H1 (cell line): ENCODE results near the gene HMOX2. TPM values are rescaled to one million over a fixed set of nuclear protein-coding genes. Genes with fewer than 3 reads are reported as not detected.

Experiments used
- CBX5 ChIP-seq: fragments of 300-800, 300-1000 bp; sonication (generic); IDR thresholded peaks from 2 replicates; pipeline ENCODE4 v1.7.1; 2016; ENCODE audit warnings: antibody characterized with exemption, low read length, low read depth
- KDM4A ChIP-seq: IDR thresholded peaks from one replicate; pipeline ENCODE4 v1.7.1; 2012; ENCODE audit warnings: low read depth, mild to moderate bottlenecking, moderate library complexity, low read length, inconsistent platforms; ENCODE audit not compliant: severe bottlenecking
- POLR2A ChIP-seq, 2 experiments: IDR thresholded peaks; 1 replicate in 1 of 2; 2 replicates in 1 of 2; pipeline ENCODE4 v1.6.1; 2011; ENCODE audit warnings: low read depth in 2 of 2, low read length in 2 of 2, mild to moderate bottlenecking in 2 of 2; ENCODE audit errors: control extremely low read depth in 1 of 2
- SIRT6 ChIP-seq: IDR thresholded peaks from one replicate; pipeline ENCODE4 v1.7.1; 2012; ENCODE audit warnings: low read length, inconsistent platforms
- TEAD4 ChIP-seq: IDR thresholded peaks from 2 replicates; pipeline ENCODE4 v1.6.1; 2012; ENCODE audit warnings: low read depth, low read length, inconsistent platforms, mixed read lengths
- polyA plus RNA-seq, 7 experiments: library from polyadenylated mRNA; depleted of rRNA in 3 of 7; stranded (reverse) in 5 of 7; unstranded in 2 of 7; fragments of >200 nt in 5 of 7; fragments of 200-250 nt in 2 of 7; gene quantifications; 1 replicate in 5 of 7; 2 replicates in 1 of 7; 4 replicates in 1 of 7; pipeline versions ENCODE4 v1.2.1 to v1.2.3, GENCODE V29; 2011 to 2013; ENCODE audit warnings: missing spikeins in 2 of 7, mixed read lengths in 2 of 7
- total RNA-seq: library from RNA; stranded (reverse); fragmentation: NEBNext Ultra II Directional; extraction: Animal tissue kit (Norgen Biotek cat#: 25700); gene quantifications from 2 replicates; pipeline ENCODE4 v1.2.1, GENCODE V29; 2021
- TF ChIP-seq, protein P1 (sequence below): IDR thresholded peaks from 2 replicates; pipeline ENCODE4 v1.6.1; 2011; ENCODE audit warnings: low read depth, mild to moderate bottlenecking, low read length; ENCODE audit not compliant: insufficient read depth

The HMOX2 gene
- total and polyA plus RNA-seq, 2 of the 8 experiments (the other 6 are each of a cell fraction or from before 2014, with no cell fraction given): 36.5 to 48.4 TPM

DNA sequence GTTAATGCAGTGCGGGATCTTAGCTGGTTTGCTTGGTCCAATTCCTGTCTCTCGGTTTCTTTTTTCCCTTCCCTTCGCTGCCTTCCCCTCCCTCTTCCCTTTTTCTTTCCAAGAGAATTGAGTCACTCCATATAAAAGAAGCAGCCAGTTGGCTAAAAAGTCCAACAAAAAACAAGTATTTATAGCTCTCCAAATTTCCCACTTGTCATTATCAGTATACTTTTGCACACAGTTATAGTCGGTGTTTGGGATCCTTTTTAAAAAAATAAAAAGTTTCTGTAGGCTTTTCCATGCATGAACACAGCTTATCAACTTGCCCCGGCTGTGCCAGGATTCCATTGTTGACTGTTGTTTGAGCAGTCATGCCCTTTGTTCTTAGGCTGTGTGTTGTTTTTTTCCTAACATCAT lies 24.9 kb downstream of the HMOX2 start (continued):
- TF ChIP-seq TEAD4: no peak
- TF ChIP-seq CBX5: no peak
- TF ChIP-seq POLR2A (IDR thresholded peaks at IDR 0.05; ENCODE audit: control extremely low read depth in 1 of 2, low read depth in 2 of 2, low read length in 2 of 2): no peak
- TF ChIP-seq, protein P1, sequence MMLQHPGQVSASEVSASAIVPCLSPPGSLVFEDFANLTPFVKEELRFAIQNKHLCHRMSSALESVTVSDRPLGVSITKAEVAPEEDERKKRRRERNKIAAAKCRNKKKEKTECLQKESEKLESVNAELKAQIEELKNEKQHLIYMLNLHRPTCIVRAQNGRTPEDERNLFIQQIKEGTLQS: no peak
- no peak for TF ChIP-seq SIRT6
- no peak for TF ChIP-seq KDM4A
- TF ChIP-seq, all 59 proteins: peak for 0
